HL-60 (cell line): Measurements from ENCODE around the gene TTLL11.

Source experiments
- DNase-seq, 2 experiments: peaks; one replicate each; pipeline ENCODE4 v3.0.0-alpha.2; 2010 to 2020; ENCODE audit warnings: low read depth in 1 of 2, low spot score in 1 of 2
- H3K27ac ChIP-seq: fragments of 250-450 bp; sonication (Bioruptor Pico); replicated peaks from 2 replicates; pipeline ENCODE4 v1.5.1; 2020; ENCODE audit warnings: mild to moderate bottlenecking, moderate library complexity
- H3K27me3 ChIP-seq: fragments of 250-450 bp; sonication (Bioruptor Pico); 2 replicates; pipeline ENCODE4 v1.5.1; 2021; ENCODE audit warnings: mild to moderate bottlenecking, moderate library complexity; ENCODE audit not compliant: insufficient read depth, poor library complexity, severe bottlenecking
- H3K4me3 ChIP-seq: replicated peaks from 2 replicates; pipeline ENCODE4 v1.5.1; 2011; ENCODE audit warnings: mild to moderate bottlenecking, control low read depth, low read length; ENCODE audit not compliant: insufficient read depth
- CTCF ChIP-seq: IDR thresholded peaks from one replicate; pipeline ENCODE4 v1.5.1; 2011; ENCODE audit warnings: low read length, control low read depth, inconsistent platforms; ENCODE audit not compliant: insufficient read depth
- GABPA ChIP-seq: IDR thresholded peaks from 2 replicates; pipeline ENCODE4 v1.6.1; 2012; ENCODE audit warnings: low read depth
- POLR2AphosphoS5 ChIP-seq: IDR thresholded peaks from 2 replicates; pipeline ENCODE4 v1.6.1; 2012; ENCODE audit warnings: low read depth
- REST ChIP-seq: IDR thresholded peaks from 2 replicates; pipeline ENCODE4 v1.6.1; 2012; ENCODE audit warnings: low read depth; ENCODE audit not compliant: insufficient replicate concordance
- SPI1 ChIP-seq: IDR thresholded peaks from 2 replicates; pipeline ENCODE4 v1.6.1; 2012; ENCODE audit warnings: low read depth, mild to moderate bottlenecking, borderline replicate concordance

Gene TTLL11

DNA sequence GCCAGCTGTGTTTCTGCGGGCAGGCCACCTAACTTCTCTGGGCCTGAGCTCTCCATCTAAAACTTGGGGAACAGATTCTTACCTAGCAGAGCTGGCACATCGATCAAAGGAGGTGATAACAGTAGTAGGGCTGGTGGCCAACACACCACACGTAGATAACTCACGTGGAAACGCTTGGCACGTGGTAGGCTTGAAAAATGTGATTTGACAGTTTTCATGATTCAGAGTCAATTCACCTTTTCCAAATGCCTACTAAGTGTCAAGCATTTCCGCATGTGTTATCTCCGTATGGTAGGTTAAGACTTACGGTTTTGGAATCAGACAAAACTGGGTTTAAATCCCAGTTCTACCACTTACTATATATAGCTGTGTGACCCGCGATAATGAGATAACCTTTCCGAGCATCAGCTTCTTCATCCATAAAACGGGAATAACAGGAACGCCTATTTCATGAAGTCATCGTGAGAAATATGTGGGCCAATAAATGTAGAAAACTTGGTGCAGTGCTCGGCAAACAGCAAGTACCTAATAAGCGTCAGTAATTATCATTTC, 41.0 kb upstream of the TTLL11 start:
- no peak overlapping the region for H3K27ac ChIP-seq
- no peak overlapping the region for H3K4me3 ChIP-seq
- no peak for TF ChIP-seq GABPA
- no peak for TF ChIP-seq SPI1
- no peak for TF ChIP-seq POLR2AphosphoS5
- TF ChIP-seq CTCF: no peak
- no peak for TF ChIP-seq REST
- peaks cover 4% of the 10 kb centered on the region for H3K27me3 ChIP-seq
- no peak for DNase-seq

DNA sequence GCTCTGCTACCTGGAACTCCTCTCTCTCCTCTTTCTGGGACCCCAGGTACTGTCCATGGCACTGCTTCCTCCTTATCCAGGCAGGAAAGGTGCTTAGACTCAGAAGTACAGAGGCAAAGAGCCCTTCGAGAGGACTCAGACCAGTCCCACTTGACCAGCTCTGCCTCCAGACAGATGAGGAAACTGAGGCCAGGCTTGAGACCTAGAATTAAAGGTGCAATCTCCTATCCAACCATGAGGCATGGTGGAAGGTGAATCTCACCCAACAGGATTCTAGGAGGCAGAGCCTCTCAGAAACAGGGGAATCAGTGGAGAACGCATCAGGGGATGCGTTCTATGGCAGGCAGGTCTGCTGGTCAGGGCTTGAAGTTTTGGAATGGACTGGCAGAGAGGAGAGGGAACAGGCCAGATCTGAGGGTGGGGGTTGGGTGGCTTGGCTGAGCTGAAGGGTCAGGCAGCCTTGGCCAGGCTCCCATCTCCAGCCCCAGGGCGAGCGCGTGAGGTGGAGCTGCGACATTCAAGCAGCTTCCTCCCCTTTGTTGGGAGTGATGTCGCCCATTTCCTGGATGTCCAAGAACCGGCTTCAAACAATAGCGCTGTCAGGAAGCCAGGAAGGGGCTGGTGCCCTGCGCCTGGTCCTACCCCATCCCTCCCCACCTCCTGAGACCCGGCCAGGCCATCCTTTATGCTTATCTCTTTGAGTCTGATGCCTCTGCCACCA, 40.3 kb upstream of the TTLL11 start:
- TF ChIP-seq GABPA (no peak), POLR2AphosphoS5 (no peak), SPI1 (no peak), REST (no peak)
- Histone ChIP-seq H3K27me3 (peaks cover 5% of the 10 kb centered on the region), H3K4me3 (no peak overlapping the region), H3K27ac (no peak overlapping the region)
- DNase-seq: no peak

DNA sequence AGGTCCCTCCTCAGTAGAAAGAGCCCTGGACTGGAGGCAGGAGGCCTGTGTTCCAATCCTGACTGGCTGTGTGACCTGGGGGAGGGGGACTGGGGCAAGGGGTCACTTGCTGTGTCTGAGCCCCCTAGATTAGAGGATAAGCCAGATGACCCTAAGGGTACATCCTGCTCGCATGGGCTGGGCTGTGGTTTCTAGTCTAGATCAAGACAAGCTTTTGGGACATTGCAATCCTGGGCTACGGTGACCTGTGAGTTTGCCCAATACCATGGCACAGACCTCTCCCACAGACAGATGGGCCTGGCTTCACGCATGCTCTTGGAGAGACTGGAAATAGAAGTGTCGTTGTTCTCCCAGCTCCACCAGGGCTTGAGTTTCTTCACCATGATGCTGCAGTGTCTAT, 39.4 kb upstream of the TTLL11 start:
- Histone ChIP-seq H3K27me3 (peaks cover 6% of the 10 kb centered on the region), H3K4me3 (no peak overlapping the region), H3K27ac (no peak overlapping the region)
- no peak for DNase-seq
- TF ChIP-seq CTCF (no peak), GABPA (no peak), REST (no peak), SPI1 (no peak), POLR2AphosphoS5 (no peak)
